HG03139 (cell line): ENCODE results near the gene USP11.
A peak's percentile ranks its signal among the peaks of the same experiment; 100 is the strongest.

ENCODE experiments used
- ATAC-seq: cut with Tn5 transposase; IDR thresholded peaks from one replicate; pipeline ENCODE4 v1.9.1; 2021; ENCODE audit not compliant: unreplicated experiment

Gene USP11

GRCh38 chrX:47232803-47233332, at the start of gene USP11:
USP11 (plus strand) TSS chrX:47233009; CDS start chrX:47233044, 35 bp downstream.
- no peak for ATAC-seq

- no peak for ATAC-seq
Observed at GRCh38 chrX:47184486-47184885, 48.3 kb upstream of the USP11 start.

- no peak for ATAC-seq
Observed at GRCh38 chrX:47185241-47185640, 47.6 kb upstream of the USP11 start.

GRCh38 chrX:47186096-47186740, 46.6 kb upstream of the USP11 start:
- no peak for ATAC-seq

- ATAC-seq: no peak
Observed at GRCh38 chrX:47187106-47187677, 45.6 kb upstream of the USP11 start.

- no peak for ATAC-seq
Observed at GRCh38 chrX:47189906-47190305, 42.9 kb upstream of the USP11 start.

- peak; percentile 54 for ATAC-seq
Observed at GRCh38 chrX:47190445-47191269, 42.2 kb upstream of the USP11 start.

GRCh38 chrX:47191331-47191730, 41.5 kb upstream of the USP11 start:
- no peak for ATAC-seq

- no peak for ATAC-seq
Observed at GRCh38 chrX:47191806-47192401, 40.9 kb upstream of the USP11 start.

- ATAC-seq: peak; percentile 52
Observed at GRCh38 chrX:47193475-47194193, 39.2 kb upstream of the USP11 start, which contains the start of gene UBA1. UBA1 (plus strand) TSS chrX:47193829; CDS start chrX:47198803, 4,974 bp downstream.

- ATAC-seq: no peak
Observed at GRCh38 chrX:47194194-47194787, 38.5 kb upstream of the USP11 start.

- no peak for ATAC-seq
Observed at GRCh38 chrX:47196098-47196497, 36.7 kb upstream of the USP11 start.

- no peak for ATAC-seq
Observed at GRCh38 chrX:47197526-47197925, 35.3 kb upstream of the USP11 start.

GRCh38 chrX:47198026-47198686, 34.7 kb upstream of the USP11 start:
- ATAC-seq: no peak

GRCh38 chrX:47198687-47199080, 34.1 kb upstream of the USP11 start:
- ATAC-seq: no peak

- ATAC-seq: no peak
Observed at GRCh38 chrX:47199286-47199685, 33.5 kb upstream of the USP11 start.

- no peak for ATAC-seq
Observed at GRCh38 chrX:47200385-47201150, 32.2 kb upstream of the USP11 start.

GRCh38 chrX:47201345-47201944, 31.4 kb upstream of the USP11 start:
- no peak for ATAC-seq

- ATAC-seq: no peak
Observed at GRCh38 chrX:47202316-47202715, 30.5 kb upstream of the USP11 start.
